Central memory CD4-positive, alpha-beta T cell (primary cell): ENCODE measurements around the gene SPZ1.
"Not testable (repeated sequence)": the region's sequence is repeated elsewhere in the genome, so short reads cannot be mapped to it uniquely, and the experiment has no call there.

Source experiments
- DNase-seq: peaks from one replicate; pipeline ENCODE4 v3.0.0; 2022
- total RNA-seq, 3 experiments: gene quantifications; one replicate each; lab custom pipeline; 2026; lab: John Stamatoyannopoulos, UW

Gene SPZ1, protein sequence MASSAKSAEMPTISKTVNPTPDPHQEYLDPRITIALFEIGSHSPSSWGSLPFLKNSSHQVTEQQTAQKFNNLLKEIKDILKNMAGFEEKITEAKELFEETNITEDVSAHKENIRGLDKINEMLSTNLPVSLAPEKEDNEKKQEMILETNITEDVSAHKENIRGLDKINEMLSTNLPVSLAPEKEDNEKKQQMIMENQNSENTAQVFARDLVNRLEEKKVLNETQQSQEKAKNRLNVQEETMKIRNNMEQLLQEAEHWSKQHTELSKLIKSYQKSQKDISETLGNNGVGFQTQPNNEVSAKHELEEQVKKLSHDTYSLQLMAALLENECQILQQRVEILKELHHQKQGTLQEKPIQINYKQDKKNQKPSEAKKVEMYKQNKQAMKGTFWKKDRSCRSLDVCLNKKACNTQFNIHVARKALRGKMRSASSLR
- total RNA-seq, result 0 reads per million in 3 experiments

- no peak for DNase-seq
Measured at GRCh38 chr5:80319702-80320101, at the start of gene SPZ1. Gene SPZ1, plus strand, starts transcription at chr5:80320002. Its CDS starts 214 bp downstream, at chr5:80320216.

- DNase-seq, result not testable (repeated sequence)
Measured at GRCh38 chr5:80270543-80270942, 49.3 kb upstream of the SPZ1 start.

- no peak for DNase-seq
Measured at GRCh38 chr5:80275347-80275746, 44.5 kb upstream of the SPZ1 start.

- DNase-seq, result no peak
Measured at GRCh38 chr5:80276186-80276585, 43.6 kb upstream of the SPZ1 start.

DNA sequence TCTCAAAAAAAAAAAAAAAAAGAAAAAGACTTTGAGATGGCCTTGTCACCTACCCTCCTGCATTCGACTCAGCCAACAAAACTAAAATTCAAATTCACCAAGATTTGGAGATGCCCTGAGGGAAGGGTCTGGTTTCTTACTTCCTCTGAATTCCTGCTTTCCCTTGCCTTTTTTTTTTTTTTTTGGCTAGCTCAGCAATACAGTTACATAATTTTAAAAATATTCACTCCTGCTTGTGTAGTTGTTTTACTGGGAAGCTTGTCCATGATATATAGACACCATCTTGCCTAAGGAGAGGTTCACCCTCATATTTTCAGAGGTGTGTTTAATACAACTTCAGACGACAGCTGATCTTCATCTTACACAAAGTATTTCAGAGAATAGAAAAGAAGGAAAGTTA lies 42.6 kb upstream of the SPZ1 start:
- DNase-seq, result no peak

DNA sequence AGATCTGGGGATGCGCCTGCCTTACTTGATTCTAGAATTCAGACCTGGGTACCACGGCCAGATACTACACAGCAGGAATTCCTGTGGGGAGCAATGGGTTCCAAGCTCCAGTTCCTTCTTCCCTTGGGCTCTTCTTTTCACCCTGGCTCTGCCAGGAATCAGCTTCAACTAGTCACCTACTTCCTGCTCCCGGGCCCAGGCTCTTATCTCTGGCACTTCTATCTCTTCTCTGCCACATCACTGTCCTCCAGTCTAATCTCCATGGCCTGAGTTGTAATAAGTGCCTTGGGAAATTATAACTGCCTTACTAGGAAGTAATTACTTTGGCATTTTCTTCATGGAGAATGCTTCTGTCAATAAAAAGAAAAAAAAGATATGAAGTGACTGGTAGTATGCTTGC lies 37.7 kb upstream of the SPZ1 start:
- no peak for DNase-seq

- DNase-seq, result no peak
Measured at GRCh38 chr5:80283360-80283759, 36.4 kb upstream of the SPZ1 start.

- DNase-seq, result peak; percentile 21
Measured at GRCh38 chr5:80284720-80285119, 35.1 kb upstream of the SPZ1 start.

DNA sequence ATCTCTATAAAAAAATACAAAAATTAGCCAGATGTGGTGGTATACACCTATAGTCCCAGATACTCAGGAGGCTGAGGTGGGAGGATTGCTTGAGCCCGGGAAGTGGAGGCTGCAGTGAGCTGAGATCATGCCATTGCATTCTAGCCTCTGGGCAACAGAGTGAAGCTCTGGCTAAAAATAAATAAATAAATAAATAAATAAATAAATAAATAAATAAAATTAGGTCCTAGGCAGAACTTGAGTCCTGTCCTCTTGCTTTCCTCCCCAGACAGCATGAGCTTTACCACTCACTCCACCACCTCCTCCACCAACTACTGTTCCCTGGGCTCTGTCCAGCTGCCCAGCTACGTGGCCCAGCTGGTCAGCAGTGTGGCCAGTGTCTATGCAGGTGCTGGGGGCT lies 31.6 kb upstream of the SPZ1 start:
- DNase-seq, result no peak

- no peak for DNase-seq
Measured at GRCh38 chr5:80289320-80289719, 30.5 kb upstream of the SPZ1 start.

- DNase-seq, result no peak
Measured at GRCh38 chr5:80291761-80292160, 28.0 kb upstream of the SPZ1 start.

- no peak for DNase-seq
Measured at GRCh38 chr5:80296121-80296520, 23.7 kb upstream of the SPZ1 start.

DNA sequence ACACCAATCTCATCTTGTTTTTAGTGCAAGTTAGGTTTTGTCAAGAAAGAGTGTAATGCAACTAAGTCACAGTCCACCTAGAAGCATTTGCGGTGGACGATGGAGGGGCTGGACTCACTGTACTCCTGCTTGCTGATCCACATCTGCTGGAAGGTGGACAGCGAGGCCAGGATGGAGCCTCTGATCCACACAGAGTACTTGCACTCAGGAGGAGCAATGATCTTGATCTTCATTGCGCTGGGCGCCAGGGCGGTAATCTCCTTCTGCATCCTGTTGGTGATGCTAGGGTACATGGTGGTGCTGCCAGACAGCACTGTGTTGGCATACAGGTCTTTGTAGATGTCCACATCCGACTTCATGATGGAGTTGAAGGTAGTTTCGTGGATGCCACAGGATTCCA lies 20.2 kb upstream of the SPZ1 start:
- no peak for DNase-seq

DNA sequence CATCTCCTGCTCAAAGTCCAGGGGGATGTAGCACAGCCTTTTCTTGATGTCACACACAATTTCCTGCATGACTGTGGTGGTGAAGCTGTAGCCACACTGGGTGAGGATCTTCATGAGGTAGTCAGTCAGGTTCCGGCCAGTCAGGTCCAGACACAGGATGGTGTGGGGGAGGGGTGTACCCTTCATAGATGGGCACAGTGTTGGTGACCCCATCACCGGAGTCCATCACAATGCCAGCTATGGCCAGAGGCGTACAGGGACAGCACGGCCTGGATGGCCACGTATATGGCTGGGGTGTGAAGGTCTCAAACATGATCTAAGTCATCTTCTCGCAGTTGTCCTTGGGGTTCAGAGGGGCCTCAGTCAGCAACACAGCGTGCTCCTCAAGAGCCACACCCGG lies 19.7 kb upstream of the SPZ1 start:
- DNase-seq, result no peak

DNA sequence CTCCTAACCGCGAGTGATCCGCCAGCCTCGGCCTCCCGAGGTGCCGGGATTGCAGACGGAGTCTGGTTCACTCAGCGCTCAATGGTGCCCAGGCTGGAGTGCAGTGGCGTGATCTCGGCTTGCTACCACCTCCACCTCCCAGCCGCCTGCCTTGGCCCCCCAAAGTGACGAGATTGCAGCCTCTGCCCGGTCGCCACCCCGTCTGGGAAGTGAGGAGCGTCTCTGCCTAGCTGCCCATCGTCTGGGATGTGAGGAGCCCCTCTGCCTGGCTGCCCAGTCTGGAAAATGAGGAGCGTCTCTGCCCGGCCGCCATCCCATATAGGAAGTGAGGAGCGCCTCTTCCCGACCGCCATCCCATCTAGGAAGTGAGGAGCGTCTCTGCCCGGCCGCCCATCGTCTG lies 19.0 kb upstream of the SPZ1 start:
- DNase-seq, result not testable (repeated sequence)

DNA sequence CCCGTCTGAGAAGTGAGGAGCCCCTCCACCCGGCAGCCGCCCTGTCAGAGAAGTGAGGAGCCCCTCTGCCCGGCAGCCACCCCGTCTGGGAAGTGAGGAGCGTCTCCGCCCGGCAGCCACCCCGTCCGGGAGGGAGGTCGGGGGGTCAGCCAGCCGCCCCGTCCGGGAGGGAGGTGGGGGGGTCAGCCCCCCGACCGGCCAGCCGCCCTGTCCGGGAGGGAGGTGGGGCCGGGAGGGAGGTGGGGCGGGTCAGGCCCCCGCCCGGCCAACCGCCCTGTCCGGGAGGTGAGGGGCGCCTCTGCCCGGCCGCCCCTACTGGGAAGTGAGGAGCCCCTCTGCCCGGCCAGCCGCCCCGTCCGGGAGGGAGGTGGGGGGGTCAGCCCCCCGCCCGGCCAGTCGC lies 18.5 kb upstream of the SPZ1 start:
- not testable (repeated sequence) for DNase-seq

DNA sequence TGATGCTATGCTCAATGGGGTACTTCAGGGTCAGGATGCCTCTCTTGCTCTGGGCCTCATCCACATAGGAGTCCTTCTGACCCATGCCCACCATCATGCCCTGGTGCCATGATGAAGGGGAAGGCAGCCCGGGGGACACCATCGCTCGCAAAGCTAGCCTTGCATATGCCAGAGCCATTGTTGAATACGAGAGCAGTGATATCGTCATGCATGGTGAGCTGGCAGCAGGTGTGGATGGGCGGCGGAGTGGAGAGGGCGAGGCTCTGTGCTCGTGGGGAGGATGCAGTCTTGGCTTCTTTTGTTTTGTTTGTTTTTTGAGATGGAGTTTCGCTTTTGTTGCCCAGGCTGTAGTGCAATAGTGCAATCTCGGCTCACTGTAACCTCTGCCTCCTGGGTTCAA lies 17.2 kb upstream of the SPZ1 start:
- DNase-seq, result no peak

DNA sequence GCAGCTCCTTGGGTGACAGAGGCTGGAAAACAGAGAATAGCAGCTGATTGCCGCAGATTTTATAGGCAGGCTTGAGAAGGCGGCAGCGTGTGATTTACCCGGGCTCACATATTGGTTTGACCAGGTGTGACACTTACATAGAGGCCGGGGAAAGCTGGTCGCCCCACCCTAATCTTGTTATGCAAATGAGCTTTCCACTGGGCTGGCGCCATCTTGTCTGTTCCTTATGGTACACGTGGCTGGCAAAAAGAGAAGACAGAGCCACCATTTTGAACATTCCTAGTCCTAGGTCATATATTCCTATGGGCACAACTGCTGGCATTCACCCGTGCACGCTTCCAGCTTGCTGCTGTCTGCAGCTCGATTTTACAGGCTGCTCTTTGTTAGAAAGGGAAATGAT lies 11.3 kb upstream of the SPZ1 start:
- no peak for DNase-seq

DNA sequence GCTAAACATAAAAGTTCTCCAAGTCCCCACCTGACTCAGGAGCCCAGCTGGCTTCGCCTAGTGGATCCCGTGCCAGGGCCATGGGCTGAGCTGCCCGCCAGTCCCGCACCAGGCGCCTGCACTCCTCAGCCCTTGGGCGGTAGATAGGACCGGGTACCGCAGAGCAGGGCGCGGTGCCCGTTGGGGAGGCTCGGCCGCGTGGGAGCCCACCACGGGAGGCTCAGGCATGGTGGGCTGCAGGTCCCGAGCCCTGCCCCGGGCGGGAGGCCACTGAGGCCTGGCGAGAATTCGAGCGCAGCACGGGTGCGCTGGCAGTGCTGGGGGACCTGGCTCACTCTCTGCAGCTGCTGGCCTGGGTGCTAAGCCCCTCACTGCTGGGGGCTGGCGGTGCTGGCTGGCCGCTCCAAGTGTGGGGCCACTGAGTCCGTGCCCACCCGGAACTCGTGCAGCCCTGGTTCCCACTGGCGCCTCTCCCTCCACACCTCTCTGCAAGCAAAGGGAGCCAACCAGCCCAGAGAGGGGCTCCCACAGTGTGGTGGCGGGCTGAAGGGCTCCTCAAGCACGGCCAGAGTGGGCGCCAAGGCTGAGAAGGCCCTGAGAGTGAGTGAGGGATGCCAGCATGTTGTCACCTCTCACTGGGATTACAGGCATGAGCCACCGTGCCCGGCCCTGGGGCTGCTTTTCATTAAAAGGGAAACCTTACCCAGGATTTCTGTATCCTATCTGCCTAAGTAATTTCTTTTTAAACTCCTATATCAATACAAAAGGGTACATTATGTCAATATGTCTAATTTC lies 9.7 kb upstream of the SPZ1 start:
- no peak for DNase-seq

DNA sequence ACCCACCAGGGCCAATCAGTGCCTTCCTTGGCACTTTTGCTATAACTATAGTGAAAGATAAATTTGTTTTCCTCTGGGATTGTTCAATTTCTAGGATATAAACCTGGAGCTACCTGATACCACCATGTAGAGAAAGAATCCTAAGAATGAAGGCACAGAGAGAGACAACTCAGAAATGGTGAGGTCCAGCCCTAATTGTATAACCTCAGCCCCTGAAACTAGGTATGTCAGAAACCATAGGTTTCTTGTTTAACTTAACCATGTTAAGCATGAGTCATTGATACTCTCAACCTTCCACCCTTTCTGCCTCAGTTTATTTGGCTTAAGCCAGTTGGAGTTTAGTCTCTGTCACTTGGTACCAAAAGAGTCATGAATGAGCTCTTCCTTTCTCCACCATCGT lies 4.6 kb upstream of the SPZ1 start:
- no peak for DNase-seq

DNA sequence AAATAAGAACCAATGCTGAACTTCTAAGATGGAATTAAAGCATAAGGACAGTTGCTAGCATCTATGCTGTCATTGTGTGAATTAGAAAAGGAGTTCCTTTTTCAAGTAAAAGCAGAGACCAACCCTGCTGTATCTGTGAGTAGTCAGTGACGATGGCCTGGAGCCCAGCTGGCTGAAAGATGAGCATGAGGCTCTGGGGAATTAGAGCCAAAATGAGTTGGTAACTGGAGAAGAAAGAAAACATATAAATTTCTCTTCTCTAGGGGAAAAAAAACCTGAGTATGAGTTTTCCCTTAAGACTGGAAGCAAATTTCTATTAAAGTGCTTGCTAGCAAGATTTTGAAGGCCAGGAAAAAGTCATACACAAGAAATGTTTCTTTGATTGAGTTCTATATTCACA lies 1.6 kb upstream of the SPZ1 start:
- no peak for DNase-seq

- no peak for DNase-seq
Measured at GRCh38 chr5:80324912-80325311, 5.1 kb downstream of the SPZ1 start.

GRCh38 chr5:80326468-80326867 lies 6.7 kb downstream of the SPZ1 start:
- no peak for DNase-seq

GRCh38 chr5:80337379-80337778 lies 17.6 kb downstream of the SPZ1 start:
- no peak for DNase-seq
